GM11168 (cell line): ENCODE data around the gene CD300A.

Experiments used
- in situ Hi-C: fragments of 300-500 bp; cut with MboI; formaldehyde crosslinking; loops from one replicate; pipeline ENCODE4 v1.12.0; 2022; ENCODE audit warnings: low sequenced_read_pairs; ENCODE audit not compliant: unreplicated experiment

Gene CD300A

GRCh38 chr17:74439691-74440567 lies 26.5 kb upstream of the CD300A start:
- in situ Hi-C loops = no loop called here

- in situ Hi-C loops = no loop called here
Observed at GRCh38 chr17:74441537-74441936, 24.9 kb upstream of the CD300A start.

GRCh38 chr17:74442291-74442669 lies 24.2 kb upstream of the CD300A start:
- in situ Hi-C loops = no loop called here

- in situ Hi-C loops = no loop called here
Observed at GRCh38 chr17:74442670-74443515, 23.5 kb upstream of the CD300A start.

- in situ Hi-C loops = no loop called here
Observed at GRCh38 chr17:74443516-74444296, 22.7 kb upstream of the CD300A start.

- in situ Hi-C loops = no loop called here
Observed at GRCh38 chr17:74444406-74444805, 22.0 kb upstream of the CD300A start.

GRCh38 chr17:74445158-74445557 lies 21.3 kb upstream of the CD300A start:
- in situ Hi-C loops = no loop called here

- in situ Hi-C loops = no loop called here
Observed at GRCh38 chr17:74446551-74447500, 19.6 kb upstream of the CD300A start.

GRCh38 chr17:74447628-74448159 lies 18.7 kb upstream of the CD300A start:
- in situ Hi-C loops = no loop called here

GRCh38 chr17:74448756-74449155 lies 17.7 kb upstream of the CD300A start:
- in situ Hi-C loops = no loop called here

- in situ Hi-C loops = no loop called here
Observed at GRCh38 chr17:74449306-74449705, 17.1 kb upstream of the CD300A start.

GRCh38 chr17:74449773-74450172 lies 16.7 kb upstream of the CD300A start:
- in situ Hi-C loops = loop anchor here (5.0 kb wide), 1 partner anchor 67 kb away; no protein-coding TSS in a partner anchor

- in situ Hi-C loops = loop anchor here (5.0 kb wide), 1 partner anchor 68 kb away; no protein-coding TSS in a partner anchor
Observed at GRCh38 chr17:74450231-74450630, 16.2 kb upstream of the CD300A start.

- in situ Hi-C loops = loop anchor here (5.0 kb wide), 1 partner anchor 69 kb away; no protein-coding TSS in a partner anchor
Observed at GRCh38 chr17:74450925-74451403, 15.5 kb upstream of the CD300A start.

- in situ Hi-C loops = loop anchor here (5.0 kb wide), 1 partner anchor 69 kb away; no protein-coding TSS in a partner anchor
Observed at GRCh38 chr17:74451557-74451956, 14.9 kb upstream of the CD300A start.

GRCh38 chr17:74452033-74452840 lies 14.2 kb upstream of the CD300A start:
- in situ Hi-C loops = loop anchor here (5.0 kb wide), 1 partner anchor 70 kb away; no protein-coding TSS in a partner anchor

- in situ Hi-C loops = loop anchor here (5.0 kb wide), 1 partner anchor 71 kb away; no protein-coding TSS in a partner anchor
Observed at GRCh38 chr17:74452841-74453661, 13.4 kb upstream of the CD300A start.
